ENCODE measurements around the gene CCSER1.

Gene CCSER1

GRCh38 chr4:90137555-90137954 lies 10.4 kb downstream of the CCSER1 start:
- Histone ChIP-seq H3K36me3 (ENCODE audit: insufficient read depth, low read length) (no peaks in the 10 kb centered on the region), H3K79me2 (ENCODE audit: insufficient read depth, low read length) (no peaks in the 10 kb centered on the region), H3K9me2 (ENCODE audit: low read depth, low read length) (no peaks in the 10 kb centered on the region), H3K9ac (ENCODE audit: low read length) (no peak overlapping the region), H3K4me3 (ENCODE audit: low read depth, low read length, poor library complexity, severe bottlenecking) (no peak overlapping the region), H3K27ac (ENCODE audit: low read depth, low read length, poor library complexity, severe bottlenecking) (no peak overlapping the region), H3K27me3 (ENCODE audit: insufficient read depth, low read length) (no peaks in the 10 kb centered on the region), H3K9me3 (ENCODE audit: low read length) (no peaks in the 10 kb centered on the region), H3K4me1 (ENCODE audit: insufficient read depth, low read length, severe bottlenecking) (no peaks in the 10 kb centered on the region), H3F3A (ENCODE audit: insufficient read depth, low read length) (no peaks in the 10 kb centered on the region), H3K4me2 (ENCODE audit: low read length) (no peak overlapping the region), H2AFZ (ENCODE audit: low read length) (no peak overlapping the region), H4K20me1 (ENCODE audit: insufficient read depth, low read length) (no peaks in the 10 kb centered on the region)
- TF ChIP-seq CTCF (IDR thresholded peaks at IDR 0.05; ENCODE audit: low read length) (no peak), EZH2 (IDR thresholded peaks at IDR 0.05; ENCODE audit: borderline replicate concordance, low read length) (no peak)

- H3K4me2 ChIP-seq (ENCODE audit: low read length), result no peak overlapping the region
- H3K9me3 ChIP-seq (ENCODE audit: low read length), result no peaks in the 10 kb centered on the region
- H3K4me3 ChIP-seq (ENCODE audit: low read depth, low read length, poor library complexity, severe bottlenecking), result no peak overlapping the region
Observed at GRCh38 chr4:90142081-90142480, 14.9 kb downstream of the CCSER1 start.

GRCh38 chr4:90145319-90145718 lies 18.1 kb downstream of the CCSER1 start:
- Histone ChIP-seq H3K4me3 (ENCODE audit: low read depth, low read length, poor library complexity, severe bottlenecking) (no peak overlapping the region), H3K36me3 (ENCODE audit: insufficient read depth, low read length) (no peaks in the 10 kb centered on the region), H3K27me3 (ENCODE audit: insufficient read depth, low read length) (no peaks in the 10 kb centered on the region), H3K9ac (ENCODE audit: low read length) (no peak overlapping the region), H3F3A (ENCODE audit: insufficient read depth, low read length) (no peaks in the 10 kb centered on the region), H3K79me2 (ENCODE audit: insufficient read depth, low read length) (no peaks in the 10 kb centered on the region), H3K4me2 (ENCODE audit: low read length) (no peak overlapping the region), H4K20me1 (ENCODE audit: insufficient read depth, low read length) (no peaks in the 10 kb centered on the region), H2AFZ (ENCODE audit: low read length) (no peak overlapping the region), H3K9me2 (ENCODE audit: low read depth, low read length) (no peaks in the 10 kb centered on the region), H3K9me3 (ENCODE audit: low read length) (no peaks in the 10 kb centered on the region), H3K4me1 (ENCODE audit: insufficient read depth, low read length, severe bottlenecking) (no peaks in the 10 kb centered on the region), H3K27ac (ENCODE audit: low read depth, low read length, poor library complexity, severe bottlenecking) (no peak overlapping the region)
- TF ChIP-seq CTCF (IDR thresholded peaks at IDR 0.05; ENCODE audit: low read length) (no peak), EZH2 (IDR thresholded peaks at IDR 0.05; ENCODE audit: borderline replicate concordance, low read length) (no peak)

More at GRCh38 chr4:90142081-90142480, 14.9 kb downstream of the CCSER1 start:
- Histone ChIP-seq H3F3A (ENCODE audit: insufficient read depth, low read length) (no peaks in the 10 kb centered on the region), H3K79me2 (ENCODE audit: insufficient read depth, low read length) (no peaks in the 10 kb centered on the region), H3K9me2 (ENCODE audit: low read depth, low read length) (no peaks in the 10 kb centered on the region), H3K27ac (ENCODE audit: low read depth, low read length, poor library complexity, severe bottlenecking) (no peak overlapping the region), H3K36me3 (ENCODE audit: insufficient read depth, low read length) (no peaks in the 10 kb centered on the region), H3K27me3 (ENCODE audit: insufficient read depth, low read length) (no peaks in the 10 kb centered on the region), H2AFZ (ENCODE audit: low read length) (no peak overlapping the region), H3K4me1 (ENCODE audit: insufficient read depth, low read length, severe bottlenecking) (no peaks in the 10 kb centered on the region), H3K9ac (ENCODE audit: low read length) (no peak overlapping the region), H4K20me1 (ENCODE audit: insufficient read depth, low read length) (no peaks in the 10 kb centered on the region)
- TF ChIP-seq CTCF (IDR thresholded peaks at IDR 0.05; ENCODE audit: low read length), result no peak
- TF ChIP-seq EZH2 (IDR thresholded peaks at IDR 0.05; ENCODE audit: borderline replicate concordance, low read length), result no peak

Measured in OCI-LY1 (cell line).